Astrocyte (in vitro differentiated cells and primary cell): ENCODE data around the gene BANP. TPM values are rescaled to one million over a fixed set of nuclear protein-coding genes. Genes with fewer than 3 reads are reported as not detected.
A peak's percentile ranks its signal among the peaks of the same experiment; 100 is the strongest.
"Not testable (repeated sequence)": the region's sequence is repeated elsewhere in the genome, so short reads cannot be mapped to it uniquely, and the experiment has no call there.

ENCODE experiments used
- DNase-seq: peaks from one replicate; pipeline ENCODE4 v3.0.0-alpha.2; 2010; ENCODE audit warnings: low read depth
- FAIRE-seq: peaks from 2 replicates; lab custom pipeline; 2011; peaks lifted over from hg19 to GRCh38; lab: Jason Lieb, UNC
- H2AFZ ChIP-seq: 2 replicates; pipeline ENCODE4 v1.6.0; 2012; ENCODE audit warnings: low read depth, low read length, inconsistent platforms
- H3K27ac ChIP-seq: 2 replicates; pipeline ENCODE4 v1.5.1; 2011; ENCODE audit warnings: low read depth, low read length, inconsistent platforms
- H3K27me3 ChIP-seq: 2 replicates; pipeline ENCODE4 v1.6.0; 2011; ENCODE audit warnings: low read length, inconsistent platforms; ENCODE audit not compliant: insufficient read depth
- H3K36me3 ChIP-seq: 2 replicates; pipeline ENCODE4 v1.5.1; 2011; ENCODE audit warnings: low read length, inconsistent platforms; ENCODE audit not compliant: insufficient read depth
- H3K4me1 ChIP-seq: 2 replicates; pipeline ENCODE4 v1.5.1; 2011; ENCODE audit warnings: low read length, inconsistent platforms; ENCODE audit not compliant: insufficient read depth
- H3K4me2 ChIP-seq: 2 replicates; pipeline ENCODE4 v1.6.0; 2012; ENCODE audit warnings: low read length, inconsistent platforms
- H3K4me3 ChIP-seq: 2 replicates; pipeline ENCODE4 v1.5.1; 2011; ENCODE audit warnings: low read depth, mild to moderate bottlenecking, low read length, inconsistent platforms; ENCODE audit not compliant: insufficient read depth
- H3K79me2 ChIP-seq: 2 replicates; pipeline ENCODE4 v1.6.0; 2012; ENCODE audit warnings: mild to moderate bottlenecking, low read length, inconsistent platforms; ENCODE audit not compliant: insufficient read depth
- H3K9ac ChIP-seq: 2 replicates; pipeline ENCODE4 v1.6.0; 2012; ENCODE audit warnings: mild to moderate bottlenecking, low read length, inconsistent platforms
- H3K9me3 ChIP-seq: 2 replicates; pipeline ENCODE4 v1.5.1; 2012; ENCODE audit warnings: low read depth, mild to moderate bottlenecking, low read length, inconsistent platforms; ENCODE audit not compliant: insufficient read depth
- H4K20me1 ChIP-seq: 2 replicates; pipeline ENCODE4 v1.6.0; 2012; ENCODE audit warnings: low read length, inconsistent platforms; ENCODE audit not compliant: insufficient read depth
- H3K27ac Mint-ChIP-seq: one replicate; pipeline ENCODE4 v1.8.0; 2021; ENCODE audit warnings: mild to moderate bottlenecking, mixed read lengths; ENCODE audit not compliant: unreplicated experiment
- H3K27me3 Mint-ChIP-seq: one replicate; pipeline ENCODE4 v1.8.0; 2021; ENCODE audit warnings: low read depth, mixed read lengths; ENCODE audit not compliant: unreplicated experiment
- H3K36me3 Mint-ChIP-seq: one replicate; pipeline ENCODE4 v1.8.0; 2021; ENCODE audit warnings: low read depth, mixed read lengths; ENCODE audit not compliant: unreplicated experiment
- H3K4me1 Mint-ChIP-seq: one replicate; pipeline ENCODE4 v1.8.0; 2021; ENCODE audit warnings: low read depth, mixed read lengths; ENCODE audit not compliant: unreplicated experiment
- H3K4me3 Mint-ChIP-seq: one replicate; pipeline ENCODE4 v1.8.0; 2021; ENCODE audit warnings: mild to moderate bottlenecking, moderate library complexity, mixed read lengths; ENCODE audit not compliant: unreplicated experiment
- H3K9me3 Mint-ChIP-seq: one replicate; pipeline ENCODE4 v1.8.0; 2021; ENCODE audit warnings: mild to moderate bottlenecking, mixed read lengths; ENCODE audit not compliant: unreplicated experiment
- total RNA-seq: library from RNA; stranded (reverse); gene quantifications from 2 replicates; pipeline ENCODE4 v1.2.1, GENCODE V29; 2021
- TF ChIP-seq, protein P1 (sequence below): IDR thresholded peaks from 2 replicates; pipeline ENCODE4 v1.5.1; 2011; ENCODE audit warnings: low read depth, mild to moderate bottlenecking, inconsistent platforms, low read length, moderate library complexity; ENCODE audit not compliant: insufficient read depth

BANP gene
- total RNA-seq, 1 donor from 2014 or later, result 28.9 TPM

DNA sequence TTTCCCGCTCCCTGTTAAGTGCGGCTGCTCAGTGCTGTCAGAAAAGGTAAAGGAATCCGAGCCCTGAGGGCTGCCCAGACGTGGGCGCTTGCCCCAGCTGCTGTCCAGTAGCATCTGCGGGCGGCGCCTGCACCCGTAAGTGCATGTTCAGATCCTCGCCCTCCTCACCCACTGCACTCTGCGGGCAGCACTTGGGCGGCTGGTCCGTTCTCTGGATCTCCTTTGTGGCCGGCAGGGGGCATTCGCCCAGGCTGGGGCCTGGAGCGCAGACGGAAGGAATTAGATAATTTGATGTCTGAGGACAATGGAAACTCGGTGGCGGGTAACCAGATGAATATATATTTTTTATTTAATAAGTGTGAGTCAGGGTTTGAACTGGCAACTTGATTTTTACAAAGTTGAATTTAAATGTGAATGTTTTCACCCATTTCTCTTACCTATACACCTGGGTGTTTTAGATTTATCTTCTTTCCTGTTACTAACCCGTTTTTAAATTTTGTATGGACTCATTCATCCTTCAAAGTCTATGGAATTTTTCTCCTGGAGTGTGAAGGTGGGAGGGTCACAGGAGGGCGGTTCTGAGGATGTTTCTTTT, 73.4 kb downstream of the BANP start:
- H3K27ac ChIP-seq, result peak overlapping the region; percentile 30
- H3K9me3 Mint-ChIP-seq, H3K27me3 ChIP-seq, H2AFZ ChIP-seq, H4K20me1 ChIP-seq, H3K4me1 ChIP-seq, H3K9me3 ChIP-seq, H3K36me3 ChIP-seq, H3K4me3 Mint-ChIP-seq, H3K79me2 ChIP-seq, FAIRE-seq, H3K27me3 Mint-ChIP-seq, H3K36me3 Mint-ChIP-seq, H3K4me3 ChIP-seq: not testable (repeated sequence)
- TF ChIP-seq, protein P1, sequence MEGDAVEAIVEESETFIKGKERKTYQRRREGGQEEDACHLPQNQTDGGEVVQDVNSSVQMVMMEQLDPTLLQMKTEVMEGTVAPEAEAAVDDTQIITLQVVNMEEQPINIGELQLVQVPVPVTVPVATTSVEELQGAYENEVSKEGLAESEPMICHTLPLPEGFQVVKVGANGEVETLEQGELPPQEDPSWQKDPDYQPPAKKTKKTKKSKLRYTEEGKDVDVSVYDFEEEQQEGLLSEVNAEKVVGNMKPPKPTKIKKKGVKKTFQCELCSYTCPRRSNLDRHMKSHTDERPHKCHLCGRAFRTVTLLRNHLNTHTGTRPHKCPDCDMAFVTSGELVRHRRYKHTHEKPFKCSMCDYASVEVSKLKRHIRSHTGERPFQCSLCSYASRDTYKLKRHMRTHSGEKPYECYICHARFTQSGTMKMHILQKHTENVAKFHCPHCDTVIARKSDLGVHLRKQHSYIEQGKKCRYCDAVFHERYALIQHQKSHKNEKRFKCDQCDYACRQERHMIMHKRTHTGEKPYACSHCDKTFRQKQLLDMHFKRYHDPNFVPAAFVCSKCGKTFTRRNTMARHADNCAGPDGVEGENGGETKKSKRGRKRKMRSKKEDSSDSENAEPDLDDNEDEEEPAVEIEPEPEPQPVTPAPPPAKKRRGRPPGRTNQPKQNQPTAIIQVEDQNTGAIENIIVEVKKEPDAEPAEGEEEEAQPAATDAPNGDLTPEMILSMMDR, result peak; percentile 38
- peak overlapping the region; percentile 63 for H3K9ac ChIP-seq
- peak overlapping the region; percentile 71 for H3K4me2 ChIP-seq
- peak; percentile 21 for DNase-seq
- Mint-ChIP-seq H3K4me1 (peaks cover 24% of the 10 kb centered on the region), H3K27ac (peak overlapping the region; percentile 84)

DNA sequence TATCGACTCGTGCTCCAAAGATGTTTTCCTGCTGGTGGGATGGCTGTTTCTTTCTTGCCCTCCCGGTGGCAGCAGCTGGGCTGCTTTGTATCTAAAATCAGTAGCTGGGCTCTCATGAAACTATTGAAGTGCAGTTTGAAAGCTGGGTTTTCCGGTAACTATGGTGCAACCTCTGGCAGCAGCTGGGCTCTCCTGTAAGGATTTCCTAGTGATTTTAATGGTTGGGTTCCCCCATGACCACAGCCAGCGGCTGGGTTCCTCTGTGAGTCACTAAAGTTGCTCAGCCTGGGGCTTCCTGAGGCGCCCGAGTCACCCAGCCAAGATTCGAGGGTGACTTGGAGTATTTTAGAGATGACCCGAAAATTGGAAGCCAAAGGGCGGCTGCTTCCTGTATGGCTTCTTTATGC, 73.9 kb downstream of the BANP start:
- H3K4me3 ChIP-seq, H2AFZ ChIP-seq, H3K9me3 Mint-ChIP-seq, H3K4me1 ChIP-seq, H3K36me3 Mint-ChIP-seq, H3K27me3 ChIP-seq, H3K36me3 ChIP-seq, H3K79me2 ChIP-seq, H4K20me1 ChIP-seq, H3K4me3 Mint-ChIP-seq, H3K27me3 Mint-ChIP-seq, H3K9me3 ChIP-seq: not testable (repeated sequence)
- peak; percentile 80 for DNase-seq
- H3K4me2 ChIP-seq, result peak overlapping the region; percentile 71
- H3K27ac ChIP-seq, result peak overlapping the region; percentile 30
- peak; percentile 43 for FAIRE-seq
- H3K27ac Mint-ChIP-seq, result peak overlapping the region; percentile 84
- H3K9ac ChIP-seq, result peak overlapping the region; percentile 63
- H3K4me1 Mint-ChIP-seq, result peaks cover 24% of the 10 kb centered on the region

DNA sequence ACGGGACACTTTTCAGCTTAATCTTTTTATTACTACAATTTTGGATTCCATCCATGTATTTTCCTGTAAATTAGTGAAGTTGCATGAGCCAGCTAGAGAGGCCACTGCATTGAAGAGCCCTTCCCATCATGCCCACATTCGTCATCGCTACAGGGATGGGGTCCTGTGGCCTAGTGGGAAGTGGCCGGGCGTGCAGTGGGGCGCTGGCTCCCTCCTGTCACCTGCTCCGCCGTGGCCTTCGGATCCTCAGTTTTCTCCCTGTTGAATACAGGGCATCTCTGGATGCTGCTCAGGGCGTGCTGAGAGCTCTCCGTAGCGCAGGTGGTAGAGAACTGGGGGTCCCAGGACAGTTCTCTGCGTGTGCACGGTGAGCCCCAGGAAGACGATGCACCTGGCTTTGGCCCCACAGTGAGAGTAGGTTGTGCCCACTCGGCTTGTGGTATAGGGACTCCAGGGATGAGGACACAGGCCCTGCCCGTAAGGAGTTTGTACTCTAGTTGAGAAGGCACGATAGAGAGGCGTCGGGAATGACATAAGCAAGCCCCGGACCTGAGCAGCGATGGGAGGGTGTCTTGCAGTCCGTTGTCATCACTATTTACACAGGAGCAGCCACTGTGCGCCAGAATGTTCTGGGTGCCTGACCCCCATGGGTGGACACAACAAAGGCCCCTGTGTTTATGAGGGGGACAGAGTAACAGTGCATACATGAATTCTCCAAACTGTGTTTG, 74.8 kb downstream of the BANP start:
- not testable (repeated sequence) for H4K20me1 ChIP-seq, H3K4me3 ChIP-seq, H2AFZ ChIP-seq, DNase-seq, H3K27me3 ChIP-seq, H3K4me3 Mint-ChIP-seq, H3K27ac ChIP-seq, H3K9ac ChIP-seq, H3K9me3 Mint-ChIP-seq, H3K4me1 ChIP-seq, FAIRE-seq, H3K4me2 ChIP-seq, H3K27ac Mint-ChIP-seq, H3K27me3 Mint-ChIP-seq, H3K36me3 ChIP-seq, H3K9me3 ChIP-seq, H3K79me2 ChIP-seq
- Mint-ChIP-seq H3K36me3 (peaks cover 13% of the 10 kb centered on the region), H3K4me1 (peaks cover 24% of the 10 kb centered on the region)
